A673 (cell line): Measurements from ENCODE around the gene CNTN5. TPM values are rescaled to one million over a fixed set of nuclear protein-coding genes. Genes with fewer than 3 reads are reported as not detected.

Experiments
- BruUV-seq: library from RNA; stranded (reverse); fragments of 400-500 nt; replicated peaks from 2 replicates; lab custom pipeline; 2021; lab: Mats Ljungman, UMichigan
- CTCF ChIA-PET: fragments of 300-600 bp; sonication (Branson Sonifier 250); formaldehyde crosslinking; loops from one replicate; lab custom pipeline; 2022; ENCODE audit warnings: antibody characterized with exemption; lab: Charles Lee
- POLR2A ChIA-PET: fragments of 300-600 bp; sonication (Branson Sonifier 250); formaldehyde crosslinking; loops from one replicate; lab custom pipeline; 2022; ENCODE audit warnings: antibody characterized with exemption; ENCODE audit not compliant: low non-redundant PET; lab: Charles Lee
- DNase-seq: peaks from one replicate; pipeline ENCODE4 v3.0.0-alpha.2; 2015; ENCODE audit warnings: low spot score
- H3K27ac ChIP-seq: fragments of 200-600 bp; sonication (generic); 2 replicates; pipeline ENCODE4 v1.5.1; 2016; ENCODE audit warnings: mixed run types, low read depth, mild to moderate bottlenecking, mixed read lengths, antibody characterized with exemption, low read length; ENCODE audit not compliant: poor library complexity, severe bottlenecking
- H3K27me3 ChIP-seq: fragments of 200-600 bp; sonication (generic); replicated peaks from 2 replicates; pipeline ENCODE4 v1.6.1; 2017; ENCODE audit warnings: mixed run types, low read depth, mild to moderate bottlenecking, mixed read lengths, antibody characterized with exemption, low read length; ENCODE audit not compliant: insufficient read depth, poor library complexity
- H3K36me3 ChIP-seq: fragments of 200-600 bp; sonication (generic); 2 replicates; pipeline ENCODE4 v1.6.1; 2016; ENCODE audit warnings: mixed run types, mild to moderate bottlenecking, mixed read lengths, antibody characterized with exemption, low read length; ENCODE audit not compliant: insufficient read depth, poor library complexity, severe bottlenecking
- H3K4me1 ChIP-seq: fragments of 200-600 bp; sonication (generic); 2 replicates; pipeline ENCODE4 v1.6.1; 2017; ENCODE audit warnings: mixed run types, mild to moderate bottlenecking, mixed read lengths, antibody characterized with exemption, low read length; ENCODE audit not compliant: insufficient read depth, poor library complexity, severe bottlenecking
- H3K4me3 ChIP-seq: fragments of 200-600 bp; sonication (generic); 2 replicates; pipeline ENCODE4 v1.5.1; 2016; ENCODE audit warnings: low read depth, mixed run types, mild to moderate bottlenecking, mixed read lengths, low read length; ENCODE audit not compliant: poor library complexity, severe bottlenecking
- H3K9me3 ChIP-seq: fragments of 200-600 bp; sonication (generic); 2 replicates; pipeline ENCODE4 v1.6.1; 2016; ENCODE audit warnings: mixed run types, low read depth, mild to moderate bottlenecking, mixed read lengths, antibody characterized with exemption, low read length; ENCODE audit not compliant: poor library complexity, severe bottlenecking
- CTCF ChIP-seq: fragments of 300-800, 200-600 bp; sonication (generic); conservative IDR thresholded peaks from 2 replicates; pipeline ENCODE4 v1.5.1; 2017; ENCODE audit warnings: low read depth, mild to moderate bottlenecking, antibody characterized with exemption, low read length, moderate library complexity, mixed read lengths
- EZH2 ChIP-seq: fragments of 200-600 bp; sonication (generic); IDR thresholded peaks from 2 replicates; pipeline ENCODE4 v1.6.1; 2017; ENCODE audit warnings: borderline replicate concordance, low read depth, mild to moderate bottlenecking, mixed read lengths, antibody characterized with exemption, low read length; ENCODE audit not compliant: poor library complexity, severe bottlenecking
- intact Hi-C: fragments of 100-400 bp; cut with micrococcal nuclease; formaldehyde crosslinking; loops from one replicate; pipeline ENCODE4 v1.10.0; 2022; ENCODE audit not compliant: unreplicated experiment
- total RNA-seq: library from RNA; stranded (reverse); gene quantifications from 2 replicates; pipeline ENCODE4 v1.2.3, GENCODE V29; 2021

Gene CNTN5
- total RNA-seq, 1 experiment from 2014 or later, result 0.80 TPM

- intact Hi-C loops, result no loop called here
- no TSS peak for BruUV-seq
- POLR2A ChIA-PET, result no interaction called here
Observed at GRCh38 chr11:100068116-100068515, 1047.4 kb downstream of the CNTN5 start.

GRCh38 chr11:100072131-100072530, 1051.4 kb downstream of the CNTN5 start:
- Histone ChIP-seq H3K4me3 (no peak overlapping the region), H3K27ac (no peak overlapping the region), H3K9me3 (no peaks in the 10 kb centered on the region), H3K4me1 (no peaks in the 10 kb centered on the region), H3K27me3 (no peaks in the 10 kb centered on the region), H3K36me3 (no peaks in the 10 kb centered on the region)
- TF ChIP-seq CTCF (no peak), EZH2 (no peak)
- CTCF ChIA-PET, result no interaction called here
- POLR2A ChIA-PET, result no interaction called here
- intact Hi-C loops, result no loop called here
- no peak for DNase-seq
- BruUV-seq, result no TSS peak

More at GRCh38 chr11:100068116-100068515, 1047.4 kb downstream of the CNTN5 start:
- no peak overlapping the region for H3K4me3 ChIP-seq
- CTCF ChIA-PET, result no interaction called here
- no peaks in the 10 kb centered on the region for H3K9me3 ChIP-seq
- H3K27me3 ChIP-seq, result no peaks in the 10 kb centered on the region
- H3K4me1 ChIP-seq, result no peaks in the 10 kb centered on the region
- H3K27ac ChIP-seq, result no peak overlapping the region
- DNase-seq, result no peak
- TF ChIP-seq EZH2 (no peak), CTCF (no peak)
- H3K36me3 ChIP-seq, result no peaks in the 10 kb centered on the region

GRCh38 chr11:100080381-100080780, 1059.6 kb downstream of the CNTN5 start:
- Histone ChIP-seq H3K4me1 (peaks cover 35% of the 10 kb centered on the region), H3K36me3 (no peaks in the 10 kb centered on the region), H3K9me3 (no peaks in the 10 kb centered on the region), H3K4me3 (no peak overlapping the region), H3K27ac (peak overlapping the region; percentile 75), H3K27me3 (no peaks in the 10 kb centered on the region)
- BruUV-seq, result no TSS peak
- intact Hi-C loops, result loop anchor here (1.0 to 5.0 kb wide), 2 partner anchors 14 to 867 kb away; no protein-coding TSS in a partner anchor
- POLR2A ChIA-PET, result interaction anchor here (0.6 kb wide), 1 partner anchor 494 kb away, joined by 3 read pairs; no protein-coding TSS in a partner anchor
- DNase-seq, result peak; percentile 93
- TF ChIP-seq EZH2 (no peak), CTCF (no peak)
- CTCF ChIA-PET, result no interaction called here
